ENCODE results near the gene SMG6.

The SMG6 gene

GRCh38 chr17:2138761-2139160 lies 164.8 kb downstream of the SMG6 start:
- CTCF ChIA-PET = interaction anchor here (0.9 to 6.2 kb wide), 10 partner anchors 9 to 115 kb away, joined by 3 to 48 read pairs (median 6); partner anchors contain the start of gene HIC1
- DNase-seq (ENCODE audit: extremely low spot score) = no peak

GRCh38 chr17:2138318-2138717 lies 165.3 kb downstream of the SMG6 start:
- TF ChIP-seq CTCF (IDR thresholded peaks at IDR 0.05; ENCODE audit: control extremely low read depth, extremely low read depth, low read depth, missing control alignments) = no peak
- POLR2A ChIA-PET = interaction anchor here (0.6 kb wide), 1 partner anchor 17 kb away, joined by 3 read pairs; no protein-coding TSS in a partner anchor
- peak; percentile 68 for DNase-seq (ENCODE audit: extremely low spot score)
- CTCF ChIA-PET = interaction anchor here (0.6 to 6.2 kb wide), 12 partner anchors 9 to 115 kb away, joined by 3 to 48 read pairs (median 5); partner anchors contain the start of gene HIC1

More at GRCh38 chr17:2138761-2139160, 164.8 kb downstream of the SMG6 start:
- TF ChIP-seq CTCF (IDR thresholded peaks at IDR 0.05; ENCODE audit: control extremely low read depth, extremely low read depth, low read depth, missing control alignments) = no peak
- POLR2A ChIA-PET = interaction anchor here (0.6 kb wide), 3 partner anchors 18 to 417 kb away, joined by 3 read pairs; no protein-coding TSS in a partner anchor

GRCh38 chr17:2137342-2138098 lies 166.1 kb downstream of the SMG6 start:
- no peak for TF ChIP-seq CTCF (IDR thresholded peaks at IDR 0.05; ENCODE audit: control extremely low read depth, extremely low read depth, low read depth, missing control alignments)
- CTCF ChIA-PET = interaction anchor here (0.6 to 6.2 kb wide), 16 partner anchors 10 to 144 kb away, joined by 3 to 48 read pairs (median 4); partner anchors contain the start of gene HIC1
- POLR2A ChIA-PET = no interaction called here
- DNase-seq (ENCODE audit: extremely low spot score) = peak; percentile 73

GRCh38 chr17:2136241-2136640 lies 167.3 kb downstream of the SMG6 start:
- POLR2A ChIA-PET = interaction anchor here (0.9 kb wide), 1 partner anchor 24 kb away, joined by 7 read pairs; no protein-coding TSS in a partner anchor
- no peak for TF ChIP-seq CTCF (IDR thresholded peaks at IDR 0.05; ENCODE audit: control extremely low read depth, extremely low read depth, low read depth, missing control alignments)
- CTCF ChIA-PET = interaction anchor here (1.0 to 6.2 kb wide), 9 partner anchors 9 to 108 kb away, joined by 3 to 48 read pairs (median 5); partner anchors contain the start of gene HIC1

GRCh38 chr17:2128011-2128410 lies 175.6 kb downstream of the SMG6 start:
- POLR2A ChIA-PET = no interaction called here
- TF ChIP-seq CTCF (IDR thresholded peaks at IDR 0.05; ENCODE audit: control extremely low read depth, extremely low read depth, low read depth, missing control alignments) = no peak
- CTCF ChIA-PET = interaction anchor here (1.4 to 1.7 kb wide), 3 partner anchors 9 to 70 kb away, joined by 4 to 5 read pairs (median 4); no protein-coding TSS in a partner anchor
- DNase-seq (ENCODE audit: extremely low spot score) = no peak

More at GRCh38 chr17:2136241-2136640, 167.3 kb downstream of the SMG6 start:
- DNase-seq (ENCODE audit: extremely low spot score) = no peak

GRCh38 chr17:2125013-2125535 lies 178.5 kb downstream of the SMG6 start:
- ChIA-PET CTCF (interaction anchor here (1.2 to 6.4 kb wide), 4 partner anchors 14 to 33 kb away, joined by 4 to 48 read pairs (median 8); no protein-coding TSS in a partner anchor), POLR2A (no interaction called here)
- no peak for DNase-seq (ENCODE audit: extremely low spot score)
- TF ChIP-seq CTCF (IDR thresholded peaks at IDR 0.05; ENCODE audit: control extremely low read depth, extremely low read depth, low read depth, missing control alignments) = no peak

All from GM10248 (cell line).